ENCODE results near the gene SBF2. TPM values are rescaled to one million over a fixed set of nuclear protein-coding genes. Genes with fewer than 3 reads are reported as not detected.

Gene SBF2
- total RNA-seq, 4 donors from 2014 or later: 52.8 to 87.9 (median 62.4) TPM

DNA sequence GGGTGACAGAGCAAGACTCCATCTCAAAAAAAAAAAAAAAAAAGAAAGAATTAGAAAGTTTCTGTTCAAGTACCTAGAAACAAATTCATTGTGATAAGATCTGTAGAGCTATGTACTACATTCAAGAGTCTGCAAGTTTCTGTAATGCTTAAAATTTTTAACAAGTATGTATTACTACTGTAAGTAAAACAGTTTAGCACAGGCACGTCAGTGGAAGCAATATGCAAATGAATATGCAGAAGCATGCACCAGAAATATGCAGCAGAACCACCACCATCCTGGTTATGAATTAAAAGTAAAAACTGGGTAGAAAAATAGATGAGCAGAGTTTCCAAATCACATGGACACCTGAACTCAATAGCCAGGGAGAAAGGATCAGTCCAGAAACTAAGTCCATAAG is 19.3 kb downstream of the SBF2 start:
- 31 to 56% methylated on average over 1 of the region's 1 CpG for WGBS, 2 donors (ENCODE audit: low coverage in 1 of 2)
- ATAC-seq: no peak
- TF ChIP-seq EP300 (IDR thresholded peaks at IDR 0.05): no peak
- TF ChIP-seq POLR2AphosphoS5 (IDR thresholded peaks at IDR 0.05): no peak
- TF ChIP-seq POLR2A (IDR thresholded peaks at IDR 0.05): no peak
- TF ChIP-seq, protein P1, sequence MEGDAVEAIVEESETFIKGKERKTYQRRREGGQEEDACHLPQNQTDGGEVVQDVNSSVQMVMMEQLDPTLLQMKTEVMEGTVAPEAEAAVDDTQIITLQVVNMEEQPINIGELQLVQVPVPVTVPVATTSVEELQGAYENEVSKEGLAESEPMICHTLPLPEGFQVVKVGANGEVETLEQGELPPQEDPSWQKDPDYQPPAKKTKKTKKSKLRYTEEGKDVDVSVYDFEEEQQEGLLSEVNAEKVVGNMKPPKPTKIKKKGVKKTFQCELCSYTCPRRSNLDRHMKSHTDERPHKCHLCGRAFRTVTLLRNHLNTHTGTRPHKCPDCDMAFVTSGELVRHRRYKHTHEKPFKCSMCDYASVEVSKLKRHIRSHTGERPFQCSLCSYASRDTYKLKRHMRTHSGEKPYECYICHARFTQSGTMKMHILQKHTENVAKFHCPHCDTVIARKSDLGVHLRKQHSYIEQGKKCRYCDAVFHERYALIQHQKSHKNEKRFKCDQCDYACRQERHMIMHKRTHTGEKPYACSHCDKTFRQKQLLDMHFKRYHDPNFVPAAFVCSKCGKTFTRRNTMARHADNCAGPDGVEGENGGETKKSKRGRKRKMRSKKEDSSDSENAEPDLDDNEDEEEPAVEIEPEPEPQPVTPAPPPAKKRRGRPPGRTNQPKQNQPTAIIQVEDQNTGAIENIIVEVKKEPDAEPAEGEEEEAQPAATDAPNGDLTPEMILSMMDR (IDR thresholded peaks at IDR 0.05): no peak
- H3K4me3 ChIP-seq: no peak overlapping the region
- H3K36me3 ChIP-seq: no peaks in the 10 kb centered on the region
- H3K27me3 ChIP-seq: no peaks in the 10 kb centered on the region
- peak overlapping the region in 1 of 4 donors; percentile 73 for H3K27ac ChIP-seq
- H3K4me1 ChIP-seq: peaks cover 5 to 36% (median 7%) of the 10 kb centered on the region in 3 donors
- no peaks in the 10 kb centered on the region for H3K9me3 ChIP-seq

DNA sequence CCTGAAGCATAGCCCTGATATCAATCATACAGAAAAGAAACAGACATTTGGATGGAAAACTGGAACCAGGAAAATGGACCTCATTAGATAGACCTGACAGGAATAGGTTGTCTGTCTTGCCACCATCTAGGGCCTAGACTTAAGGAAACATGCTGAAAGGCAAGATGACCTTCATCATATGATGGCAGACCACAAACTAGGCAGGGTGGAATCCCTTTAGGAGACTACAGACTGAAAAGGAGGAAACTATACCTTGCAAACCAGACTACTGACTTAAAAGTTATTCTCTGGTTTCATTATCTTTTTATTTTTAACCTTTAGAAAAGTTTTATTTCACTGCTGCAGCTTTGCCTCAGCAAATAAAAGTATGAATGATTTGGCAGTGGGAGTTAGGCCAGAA is 20.3 kb downstream of the SBF2 start:
- H3K36me3 ChIP-seq: no peaks in the 10 kb centered on the region
- peak overlapping the region; percentile 1 to 73 (median 64) for H3K27ac ChIP-seq
- no peak for ATAC-seq
- TF ChIP-seq, protein P1 (IDR thresholded peaks at IDR 0.05): no peak
- TF ChIP-seq EP300 (IDR thresholded peaks at IDR 0.05): no peak
- no peak for TF ChIP-seq POLR2A (IDR thresholded peaks at IDR 0.05)
- TF ChIP-seq POLR2AphosphoS5 (IDR thresholded peaks at IDR 0.05): no peak
- H3K27me3 ChIP-seq: no peaks in the 10 kb centered on the region
- H3K4me3 ChIP-seq: peak overlapping the region in 1 of 2 donors; percentile 0
- no peaks in the 10 kb centered on the region for H3K9me3 ChIP-seq
- peaks cover 5 to 45% (median 7%) of the 10 kb centered on the region in 3 donors for H3K4me1 ChIP-seq

DNA sequence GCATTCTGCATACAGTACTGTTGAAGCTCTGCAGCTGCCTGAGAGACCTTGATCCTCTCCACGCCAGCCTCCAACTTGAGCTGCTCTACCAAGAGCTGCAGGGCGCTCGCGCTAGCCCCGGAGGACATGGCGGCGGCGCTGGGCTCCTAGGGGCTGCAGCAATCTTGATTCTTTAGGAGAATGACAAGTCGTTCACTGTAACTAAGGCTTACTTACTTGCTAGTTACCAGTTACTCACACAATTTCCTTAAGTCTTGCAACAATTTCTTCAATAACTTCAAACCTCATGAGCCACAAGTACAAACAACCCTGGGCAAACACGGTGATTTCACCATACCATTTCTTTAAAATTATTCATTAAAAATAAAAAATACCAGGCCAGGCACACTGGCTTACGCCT is 21.9 kb downstream of the SBF2 start:
- Histone ChIP-seq H3K36me3 (no peaks in the 10 kb centered on the region), H3K4me1 (peaks cover 4 to 47% (median 5%) of the 10 kb centered on the region in 3 donors), H3K27ac (no peak overlapping the region), H3K4me3 (no peak overlapping the region), H3K27me3 (no peaks in the 10 kb centered on the region), H3K9me3 (no peaks in the 10 kb centered on the region)
- ATAC-seq: no peak
- 67% methylated on average over 1 of the region's 11 CpGs; no CpG with 5 or more reads in 1 of the 2 donors for WGBS, 2 donors (ENCODE audit: low coverage in 1 of 2)
- TF ChIP-seq EP300 (IDR thresholded peaks at IDR 0.05) (no peak), POLR2A (IDR thresholded peaks at IDR 0.05) (no peak), POLR2AphosphoS5 (IDR thresholded peaks at IDR 0.05) (no peak)
- TF ChIP-seq, protein P1 (IDR thresholded peaks at IDR 0.05): no peak

DNA sequence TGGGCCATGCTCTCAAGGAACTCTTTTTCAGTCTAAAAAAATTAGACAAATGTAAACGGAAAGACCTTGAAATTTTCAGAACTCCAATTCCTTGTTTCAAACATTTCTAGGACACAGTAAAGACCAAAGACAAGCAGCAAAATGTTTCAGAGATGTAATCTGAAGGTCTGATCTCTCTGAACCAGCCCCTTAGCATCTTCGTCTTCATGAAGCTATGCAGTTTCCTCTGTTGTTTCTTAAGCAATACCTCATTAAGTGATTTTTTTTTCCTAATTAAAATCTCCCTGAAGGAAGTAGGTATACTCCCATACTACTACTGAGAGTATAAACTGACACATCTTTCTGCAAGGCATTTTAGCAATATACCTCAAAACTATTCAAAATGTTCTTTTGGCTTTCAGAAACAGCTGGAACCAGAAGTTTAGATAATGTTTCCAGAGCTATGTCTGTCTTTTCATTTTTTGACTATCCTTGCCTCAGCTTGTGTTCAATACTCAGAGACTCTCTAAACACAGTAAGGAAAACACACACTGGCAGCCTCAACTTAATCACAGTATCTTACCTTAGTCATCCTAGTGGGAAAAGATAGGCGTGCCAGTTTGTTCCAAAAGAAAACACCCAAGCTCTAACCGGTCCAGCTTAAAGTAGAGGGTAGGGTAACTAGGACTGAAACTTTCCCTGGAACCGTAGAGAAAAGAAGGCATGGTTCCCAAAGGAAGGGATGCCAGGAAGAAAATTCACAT is 25.1 kb downstream of the SBF2 start:
- Histone ChIP-seq H3K27ac (peak overlapping the region in 1 of 4 donors; percentile 9), H3K9me3 (no peaks in the 10 kb centered on the region), H3K4me1 (peaks cover 0 to 40% (median 0%) of the 10 kb centered on the region in 3 donors), H3K27me3 (no peaks in the 10 kb centered on the region), H3K4me3 (no peak overlapping the region), H3K36me3 (no peaks in the 10 kb centered on the region)
- 65 to 73% methylated on average over 4 to 5 of the region's 5 CpGs for WGBS, 2 donors (ENCODE audit: low coverage in 1 of 2)
- no peak for ATAC-seq
- TF ChIP-seq POLR2A (IDR thresholded peaks at IDR 0.05) (no peak), POLR2AphosphoS5 (IDR thresholded peaks at IDR 0.05) (no peak), EP300 (IDR thresholded peaks at IDR 0.05) (no peak)
- TF ChIP-seq, protein P1 (IDR thresholded peaks at IDR 0.05): no peak

DNA sequence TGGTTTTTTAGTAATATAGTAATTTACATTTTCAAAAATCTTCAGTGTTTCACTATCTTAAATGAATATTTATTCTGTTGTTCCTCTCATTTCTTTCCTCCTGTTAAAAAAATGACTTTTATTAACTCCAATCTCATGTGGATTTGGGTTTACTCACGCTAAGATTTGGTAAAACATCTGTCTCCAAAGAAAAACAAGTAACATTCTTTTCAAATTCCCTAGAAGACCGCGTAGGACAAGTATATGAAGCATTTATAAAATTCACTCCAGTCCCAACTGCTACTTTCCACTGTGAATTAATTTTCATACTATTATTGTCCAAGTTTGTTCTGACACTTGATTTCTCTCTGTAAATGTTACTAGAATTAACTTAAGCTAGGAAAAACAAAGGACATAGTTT is 26.2 kb downstream of the SBF2 start:
- Histone ChIP-seq H3K4me3 (no peak overlapping the region), H3K9me3 (no peaks in the 10 kb centered on the region), H3K27me3 (no peaks in the 10 kb centered on the region), H3K4me1 (peaks cover 0 to 36% (median 0%) of the 10 kb centered on the region in 3 donors), H3K27ac (no peak overlapping the region), H3K36me3 (no peaks in the 10 kb centered on the region)
- TF ChIP-seq, protein P1 (IDR thresholded peaks at IDR 0.05): no peak
- TF ChIP-seq POLR2AphosphoS5 (IDR thresholded peaks at IDR 0.05): no peak
- no peak for TF ChIP-seq POLR2A (IDR thresholded peaks at IDR 0.05)
- TF ChIP-seq EP300 (IDR thresholded peaks at IDR 0.05): no peak
- ATAC-seq: no peak
- WGBS, 2 donors (ENCODE audit: low coverage in 1 of 2): 54 to 76% methylated on average over 3 of the region's 3 CpGs

Measured in gastroesophageal sphincter (tissue), 4 donors.